ENCODE measurements around the gene EFNA1. TPM values are rescaled to one million over a fixed set of nuclear protein-coding genes. Genes with fewer than 3 reads are reported as not detected.
"Not testable (repeated sequence)": the region's sequence is repeated elsewhere in the genome, so short reads cannot be mapped to it uniquely, and the experiment has no call there.

The EFNA1 gene
- total and polyA plus RNA-seq, 8 donors = 19.5 to 91.7 (median 37.7) TPM

GRCh38 chr1:155160128-155160527, 32.5 kb downstream of the EFNA1 start:
- 68 to 82% methylated on average over 8 of the region's 8 CpGs for WGBS, 2 donors
- ATAC-seq (no peak), FAIRE-seq (no peak), DNase-seq (no peak)
- H3K27me3 ChIP-seq = no peaks in the 10 kb centered on the region
- no peak overlapping the region for H3K4me3 ChIP-seq
- TF ChIP-seq CTCF (IDR thresholded peaks at IDR 0.05) = no peak
- H3K27ac ChIP-seq = no peak overlapping the region
- H3K4me1 ChIP-seq = no peaks in the 10 kb centered on the region
- no peaks in the 10 kb centered on the region for H3K36me3 ChIP-seq
- intact Hi-C loops (cut with DNase I) = loop anchor here in 1 of 3 donors (10.0 kb wide), 1 partner anchor 55 kb away; no protein-coding TSS in a partner anchor
- no peaks in the 10 kb centered on the region for H3K9me3 ChIP-seq

GRCh38 chr1:155162631-155163030, 35.0 kb downstream of the EFNA1 start:
- WGBS, 2 donors = 95 to 97% methylated on average over 6 of the region's 6 CpGs
- H3K27me3 ChIP-seq, H3K27ac ChIP-seq, H3K36me3 ChIP-seq, H3K9me3 ChIP-seq, ATAC-seq, FAIRE-seq, DNase-seq, H3K4me3 ChIP-seq, H3K4me1 ChIP-seq: not testable (repeated sequence)
- intact Hi-C loops (cut with DNase I) = loop anchor here in 1 of 3 donors (10.0 kb wide), 1 partner anchor 58 kb away; no protein-coding TSS in a partner anchor

GRCh38 chr1:155163785-155164184, 36.1 kb downstream of the EFNA1 start:
- not testable (repeated sequence) for FAIRE-seq, H3K9me3 ChIP-seq, H3K4me3 ChIP-seq, H3K27me3 ChIP-seq, ATAC-seq, H3K4me1 ChIP-seq, H3K27ac ChIP-seq, DNase-seq, H3K36me3 ChIP-seq
- intact Hi-C loops (cut with DNase I) = loop anchor here in 1 of 3 donors (10.0 kb wide), 1 partner anchor 59 kb away; no protein-coding TSS in a partner anchor
- 91 to 94% methylated on average over 4 of the region's 4 CpGs for WGBS, 2 donors

DNA sequence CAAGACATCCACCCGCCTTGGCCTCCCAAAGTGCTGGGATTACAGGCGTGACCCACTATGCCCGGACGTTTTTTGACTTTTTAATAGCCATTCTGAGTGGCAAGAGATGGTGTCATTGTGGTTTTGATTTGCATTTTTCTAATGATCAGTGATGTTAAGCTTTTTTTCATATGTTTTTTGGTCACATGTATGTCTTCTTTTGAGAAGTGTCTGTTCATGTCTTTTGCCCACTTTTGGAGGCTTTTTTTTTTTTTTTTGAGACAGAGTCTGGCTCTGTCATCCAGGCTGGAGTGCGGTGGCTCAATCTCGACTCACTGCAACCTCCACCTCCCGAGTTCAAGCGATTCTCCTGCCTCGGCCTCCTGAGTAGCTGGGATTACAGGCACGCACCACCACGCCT, 36.9 kb downstream of the EFNA1 start:
- DNase-seq, H3K4me1 ChIP-seq, FAIRE-seq, ATAC-seq, H3K27me3 ChIP-seq, H3K36me3 ChIP-seq, H3K27ac ChIP-seq, H3K9me3 ChIP-seq, H3K4me3 ChIP-seq: not testable (repeated sequence)
- intact Hi-C loops (cut with DNase I) = loop anchor here in 2 of 3 donors (5.0 to 10.0 kb wide), 2 partner anchors 60 to 72 kb away; no protein-coding TSS in a partner anchor
- WGBS, 2 donors = 83 to 87% methylated on average over 11 of the region's 11 CpGs

GRCh38 chr1:155166051-155166470, 38.4 kb downstream of the EFNA1 start:
- Histone ChIP-seq H3K36me3 (no peaks in the 10 kb centered on the region), H3K27me3 (no peaks in the 10 kb centered on the region), H3K27ac (no peak overlapping the region), H3K4me1 (peaks cover 0 to 3% (median 3%) of the 10 kb centered on the region in 3 donors), H3K9me3 (no peaks in the 10 kb centered on the region), H3K4me3 (no peak overlapping the region)
- no peak for DNase-seq
- no peak for TF ChIP-seq CTCF (IDR thresholded peaks at IDR 0.05)
- intact Hi-C loops (cut with DNase I) = loop anchor here (2.0 to 10.0 kb wide), 3 partner anchors 61 to 75 kb away; no protein-coding TSS in a partner anchor
- no peak for ATAC-seq
- FAIRE-seq = no peak
- 67 to 73% methylated on average over 8 of the region's 8 CpGs for WGBS, 2 donors

DNA sequence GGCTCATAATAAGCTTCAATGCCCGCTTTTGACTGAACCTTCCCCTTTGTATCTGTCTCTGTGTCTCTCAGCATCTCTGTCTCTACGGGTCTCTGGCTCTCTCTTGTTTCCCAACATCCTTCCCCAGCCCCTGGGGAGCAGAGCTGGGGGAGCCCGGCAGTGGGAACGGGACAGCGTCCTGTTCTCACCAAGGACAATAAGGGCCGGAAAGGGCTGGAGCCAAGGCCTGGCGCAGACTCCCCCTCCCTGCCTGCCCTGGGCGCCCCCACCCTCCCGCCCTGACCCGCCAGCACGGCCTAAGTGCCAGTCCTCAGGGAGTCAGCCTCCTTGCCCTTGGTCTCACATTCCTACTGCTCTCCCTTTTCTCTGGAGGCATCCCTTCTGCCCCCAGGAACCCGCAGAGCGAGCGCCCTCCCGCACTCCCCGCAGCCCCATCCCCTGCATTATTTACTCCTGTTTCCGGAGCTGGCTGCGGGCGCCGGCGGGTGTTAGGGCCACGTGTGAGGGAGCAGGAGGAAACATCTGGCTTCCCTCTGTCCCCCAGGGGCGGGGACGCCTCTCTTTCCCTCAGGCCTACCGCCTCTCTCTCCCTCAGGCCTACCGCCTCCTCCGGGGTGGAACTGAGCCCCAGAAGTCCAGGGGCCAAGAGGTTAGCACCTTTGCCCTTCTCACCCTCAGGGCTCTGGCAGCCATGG, 38.9 kb downstream of the EFNA1 start:
- no peak for TF ChIP-seq CTCF (IDR thresholded peaks at IDR 0.05)
- Histone ChIP-seq H3K27me3 (no peaks in the 10 kb centered on the region), H3K27ac (no peak overlapping the region), H3K36me3 (no peaks in the 10 kb centered on the region), H3K9me3 (no peaks in the 10 kb centered on the region), H3K4me1 (peaks cover 0 to 3% (median 3%) of the 10 kb centered on the region in 3 donors), H3K4me3 (no peak overlapping the region)
- intact Hi-C loops (cut with DNase I) = loop anchor here (2.0 to 10.0 kb wide), 3 partner anchors 62 to 76 kb away; no protein-coding TSS in a partner anchor
- ATAC-seq = peak in 3 of 4 donors; percentile 2 to 21 (median 2)
- peak in 1 of 6 donors; percentile 50 for DNase-seq
- 56 to 63% methylated on average over 26 to 27 of the region's 27 CpGs for WGBS, 2 donors
- no peak for FAIRE-seq
